A673 (cell line): ENCODE results near the gene PHF21B. TPM values are rescaled to one million over a fixed set of nuclear protein-coding genes. Genes with fewer than 3 reads are reported as not detected.

Experiments
- Bru-seq: library from RNA; stranded (reverse); fragments of 400-500 nt; gene quantifications from one replicate; lab custom pipeline; 2021; lab: Mats Ljungman, UMichigan
- BruChase-seq, 2 experiments: library from RNA; stranded (reverse); fragments of 400-500 nt; gene quantifications; one replicate each; lab custom pipeline; 2021; lab: Mats Ljungman, UMichigan
- BruUV-seq: library from RNA; stranded (reverse); fragments of 400-500 nt; replicated peaks from 2 replicates; lab custom pipeline; 2021; lab: Mats Ljungman, UMichigan
- CTCF ChIA-PET: fragments of 300-600 bp; sonication (Branson Sonifier 250); formaldehyde crosslinking; loops from one replicate; lab custom pipeline; 2022; ENCODE audit warnings: antibody characterized with exemption; lab: Charles Lee
- POLR2A ChIA-PET: fragments of 300-600 bp; sonication (Branson Sonifier 250); formaldehyde crosslinking; loops from one replicate; lab custom pipeline; 2022; ENCODE audit warnings: antibody characterized with exemption; ENCODE audit not compliant: low non-redundant PET; lab: Charles Lee
- DNase-seq: peaks from one replicate; pipeline ENCODE4 v3.0.0-alpha.2; 2015; ENCODE audit warnings: low spot score
- H3K27ac ChIP-seq: fragments of 200-600 bp; sonication (generic); 2 replicates; pipeline ENCODE4 v1.5.1; 2016; ENCODE audit warnings: mixed run types, low read depth, mild to moderate bottlenecking, mixed read lengths, antibody characterized with exemption, low read length; ENCODE audit not compliant: poor library complexity, severe bottlenecking
- H3K27me3 ChIP-seq: fragments of 200-600 bp; sonication (generic); replicated peaks from 2 replicates; pipeline ENCODE4 v1.6.1; 2017; ENCODE audit warnings: mixed run types, low read depth, mild to moderate bottlenecking, mixed read lengths, antibody characterized with exemption, low read length; ENCODE audit not compliant: insufficient read depth, poor library complexity
- H3K36me3 ChIP-seq: fragments of 200-600 bp; sonication (generic); 2 replicates; pipeline ENCODE4 v1.6.1; 2016; ENCODE audit warnings: mixed run types, mild to moderate bottlenecking, mixed read lengths, antibody characterized with exemption, low read length; ENCODE audit not compliant: insufficient read depth, poor library complexity, severe bottlenecking
- H3K4me1 ChIP-seq: fragments of 200-600 bp; sonication (generic); 2 replicates; pipeline ENCODE4 v1.6.1; 2017; ENCODE audit warnings: mixed run types, mild to moderate bottlenecking, mixed read lengths, antibody characterized with exemption, low read length; ENCODE audit not compliant: insufficient read depth, poor library complexity, severe bottlenecking
- H3K4me3 ChIP-seq: fragments of 200-600 bp; sonication (generic); 2 replicates; pipeline ENCODE4 v1.5.1; 2016; ENCODE audit warnings: low read depth, mixed run types, mild to moderate bottlenecking, mixed read lengths, low read length; ENCODE audit not compliant: poor library complexity, severe bottlenecking
- H3K9me3 ChIP-seq: fragments of 200-600 bp; sonication (generic); 2 replicates; pipeline ENCODE4 v1.6.1; 2016; ENCODE audit warnings: mixed run types, low read depth, mild to moderate bottlenecking, mixed read lengths, antibody characterized with exemption, low read length; ENCODE audit not compliant: poor library complexity, severe bottlenecking
- CTCF ChIP-seq: fragments of 300-800, 200-600 bp; sonication (generic); conservative IDR thresholded peaks from 2 replicates; pipeline ENCODE4 v1.5.1; 2017; ENCODE audit warnings: low read depth, mild to moderate bottlenecking, antibody characterized with exemption, low read length, moderate library complexity, mixed read lengths
- EZH2 ChIP-seq: fragments of 200-600 bp; sonication (generic); IDR thresholded peaks from 2 replicates; pipeline ENCODE4 v1.6.1; 2017; ENCODE audit warnings: borderline replicate concordance, low read depth, mild to moderate bottlenecking, mixed read lengths, antibody characterized with exemption, low read length; ENCODE audit not compliant: poor library complexity, severe bottlenecking
- intact Hi-C: fragments of 100-400 bp; cut with micrococcal nuclease; formaldehyde crosslinking; loops from one replicate; pipeline ENCODE4 v1.10.0; 2022; ENCODE audit not compliant: unreplicated experiment
- long read RNA-seq: library from polyadenylated mRNA; stranded (forward); transcript quantifications from one replicate; pipeline ENCODE4 v2.0.0, GENCODE V29; 2022
- total RNA-seq: library from RNA; stranded (reverse); gene quantifications from 2 replicates; pipeline ENCODE4 v1.2.3, GENCODE V29; 2021

The PHF21B gene
- total RNA-seq, result 13.2 and 17.9 TPM in 2 replicates
- Bru-seq, nascent RNA, result percentile 68 among the genes with signal in this experiment
- BruChase-seq, experiment 1, labeled RNA remaining after a 2-hour chase, result percentile 74 among the genes with signal in this experiment
- percentile 79 among the genes with signal in this experiment for BruChase-seq, experiment 2, labeled RNA remaining after a 6-hour chase
- long read RNA-seq, partial matches to known transcripts, result 0 of 6 reads
- long read RNA-seq, other reads (novel, unspliced or antisense), result 6 of 6 reads

GRCh38 chr22:45009606-45010531 is at the start of gene PHF21B:
Gene PHF21B, minus strand, starts transcription at chr22:45010005. Its CDS starts 456 bp downstream, at chr22:45009549.
- H3K4me3 ChIP-seq, result peak within 1 kb of the TSS; percentile 98
- no peaks in the 10 kb centered on the region for H3K9me3 ChIP-seq
- DNase-seq, result peak; percentile 91
- TSS peak; percentile 97 for BruUV-seq
- TF ChIP-seq CTCF (0 out of 2 replicates have a peak, but pooled peaks have one; percentile 13), EZH2 (no peak)
- H3K27ac ChIP-seq, result peak within 1 kb of the TSS; percentile 89
- ChIA-PET CTCF (interaction anchor here (1.4 kb wide), 1 partner anchor 35 kb away, joined by 3 read pairs; no protein-coding TSS in a partner anchor), POLR2A (no interaction called here)
- H3K36me3 ChIP-seq, result no peaks in the 10 kb centered on the region
- intact Hi-C loops, result no loop called here
- peaks cover 6% of the 10 kb centered on the region for H3K4me1 ChIP-seq
- no peaks in the 10 kb centered on the region for H3K27me3 ChIP-seq

GRCh38 chr22:45059296-45059695 is 49.5 kb upstream of the PHF21B start:
- Histone ChIP-seq H3K4me3 (no peak overlapping the region), H3K36me3 (no peaks in the 10 kb centered on the region), H3K27me3 (no peaks in the 10 kb centered on the region), H3K4me1 (no peaks in the 10 kb centered on the region), H3K9me3 (no peaks in the 10 kb centered on the region), H3K27ac (no peak overlapping the region)
- BruUV-seq, result no TSS peak
- CTCF ChIA-PET, result no interaction called here
- DNase-seq, result no peak
- TF ChIP-seq CTCF, result no peak
- TF ChIP-seq EZH2, result no peak
- intact Hi-C loops, result no loop called here
- POLR2A ChIA-PET, result no interaction called here

GRCh38 chr22:45058622-45058912 is 48.8 kb upstream of the PHF21B start:
- TF ChIP-seq CTCF, result no peak
- TF ChIP-seq EZH2, result no peak
- H3K27me3 ChIP-seq, result no peaks in the 10 kb centered on the region
- no peak overlapping the region for H3K4me3 ChIP-seq
- DNase-seq, result no peak
- no peaks in the 10 kb centered on the region for H3K9me3 ChIP-seq
- CTCF ChIA-PET, result no interaction called here
- no peaks in the 10 kb centered on the region for H3K36me3 ChIP-seq
- no TSS peak for BruUV-seq
- POLR2A ChIA-PET, result no interaction called here
- H3K4me1 ChIP-seq, result no peaks in the 10 kb centered on the region
- intact Hi-C loops, result no loop called here
- no peak overlapping the region for H3K27ac ChIP-seq
